Calu3 (cell line): ENCODE measurements around the gene ADGRG6. TPM values are rescaled to one million over a fixed set of nuclear protein-coding genes. Genes with fewer than 3 reads are reported as not detected.

ENCODE experiments used
- BruUV-seq: library from RNA; stranded (reverse); fragments of 400-500 nt; replicated peaks from 2 replicates; lab custom pipeline; 2021; lab: Mats Ljungman, UMichigan
- CTCF ChIA-PET: fragments of 300-600 bp; sonication (Branson Sonifier 250); formaldehyde crosslinking; loops from one replicate; lab custom pipeline; 2022; ENCODE audit warnings: antibody characterized with exemption; lab: Charles Lee
- DNase-seq: peaks from one replicate; pipeline ENCODE4 v3.0.0; 2022
- H3K27ac Mint-ChIP-seq: one replicate; pipeline ENCODE4 v1.8.0; 2022; ENCODE audit warnings: mixed read lengths; ENCODE audit not compliant: unreplicated experiment
- H3K27me3 Mint-ChIP-seq: one replicate; pipeline ENCODE4 v1.8.0; 2022; ENCODE audit warnings: mixed read lengths; ENCODE audit not compliant: unreplicated experiment
- H3K36me3 Mint-ChIP-seq: one replicate; pipeline ENCODE4 v1.8.0; 2022; ENCODE audit warnings: mild to moderate bottlenecking, moderate library complexity, mixed read lengths; ENCODE audit not compliant: insufficient read depth, unreplicated experiment
- H3K4me1 Mint-ChIP-seq: one replicate; pipeline ENCODE4 v1.8.0; 2022; ENCODE audit warnings: mild to moderate bottlenecking, low read depth, mixed read lengths; ENCODE audit not compliant: unreplicated experiment
- H3K4me3 Mint-ChIP-seq: one replicate; pipeline ENCODE4 v1.8.0; 2022; ENCODE audit warnings: mild to moderate bottlenecking, low read depth, moderate library complexity, mixed read lengths; ENCODE audit not compliant: unreplicated experiment
- H3K9me3 Mint-ChIP-seq: one replicate; pipeline ENCODE4 v1.8.0; 2022; ENCODE audit warnings: low read depth, mixed read lengths; ENCODE audit not compliant: unreplicated experiment
- intact Hi-C: fragments of 100-400 bp; cut with micrococcal nuclease; formaldehyde crosslinking; loops from one replicate; pipeline ENCODE4 v1.10.0; 2022; ENCODE audit not compliant: unreplicated experiment
- total RNA-seq: library from RNA; stranded (reverse); gene quantifications from 2 replicates; pipeline ENCODE4 v1.2.3, GENCODE V29; 2022
- TF ChIP-seq, protein P1 (sequence below): fragments of 200-600 bp; IDR thresholded peaks from one replicate; pipeline ENCODE4 v1.8.0; 2022; ENCODE audit warnings: antibody characterized with exemption; ENCODE audit not compliant: unreplicated experiment

ADGRG6 gene
- total RNA-seq, 1 experiment from 2014 or later, result 109 TPM

DNA sequence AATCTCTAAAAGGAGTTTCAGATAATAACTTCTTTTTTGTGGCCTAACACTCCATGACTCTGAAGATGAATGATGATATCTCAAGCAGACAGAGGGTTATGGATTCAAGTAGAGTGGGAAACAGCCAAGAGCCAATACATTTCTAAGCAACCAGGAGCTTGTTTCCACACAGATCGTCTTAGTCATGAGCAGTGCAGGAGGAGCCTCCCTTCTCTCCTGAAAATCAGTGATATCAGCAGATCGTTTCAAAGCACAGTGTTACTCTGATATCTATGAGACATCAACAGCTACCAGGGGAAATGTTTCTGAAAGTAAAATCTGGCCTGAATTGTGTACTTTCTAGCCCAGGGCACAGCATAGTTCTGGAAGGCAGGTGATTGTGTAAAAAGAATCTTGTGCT lies 11.5 kb downstream of the ADGRG6 start:
- Mint-ChIP-seq H3K4me3 (no peak overlapping the region), H3K27me3 (no peaks in the 10 kb centered on the region), H3K36me3 (peaks cover 20% of the 10 kb centered on the region), H3K9me3 (no peaks in the 10 kb centered on the region), H3K27ac (no peak overlapping the region), H3K4me1 (peaks cover 36% of the 10 kb centered on the region)
- no peak for DNase-seq
- intact Hi-C loops, result no loop called here
- BruUV-seq, result no TSS peak
- CTCF ChIA-PET, result interaction anchor here (1.3 kb wide), 1 partner anchor 13 kb away, joined by 3 read pairs; no protein-coding TSS in a partner anchor
- TF ChIP-seq, protein P1, sequence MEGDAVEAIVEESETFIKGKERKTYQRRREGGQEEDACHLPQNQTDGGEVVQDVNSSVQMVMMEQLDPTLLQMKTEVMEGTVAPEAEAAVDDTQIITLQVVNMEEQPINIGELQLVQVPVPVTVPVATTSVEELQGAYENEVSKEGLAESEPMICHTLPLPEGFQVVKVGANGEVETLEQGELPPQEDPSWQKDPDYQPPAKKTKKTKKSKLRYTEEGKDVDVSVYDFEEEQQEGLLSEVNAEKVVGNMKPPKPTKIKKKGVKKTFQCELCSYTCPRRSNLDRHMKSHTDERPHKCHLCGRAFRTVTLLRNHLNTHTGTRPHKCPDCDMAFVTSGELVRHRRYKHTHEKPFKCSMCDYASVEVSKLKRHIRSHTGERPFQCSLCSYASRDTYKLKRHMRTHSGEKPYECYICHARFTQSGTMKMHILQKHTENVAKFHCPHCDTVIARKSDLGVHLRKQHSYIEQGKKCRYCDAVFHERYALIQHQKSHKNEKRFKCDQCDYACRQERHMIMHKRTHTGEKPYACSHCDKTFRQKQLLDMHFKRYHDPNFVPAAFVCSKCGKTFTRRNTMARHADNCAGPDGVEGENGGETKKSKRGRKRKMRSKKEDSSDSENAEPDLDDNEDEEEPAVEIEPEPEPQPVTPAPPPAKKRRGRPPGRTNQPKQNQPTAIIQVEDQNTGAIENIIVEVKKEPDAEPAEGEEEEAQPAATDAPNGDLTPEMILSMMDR, result no peak

DNA sequence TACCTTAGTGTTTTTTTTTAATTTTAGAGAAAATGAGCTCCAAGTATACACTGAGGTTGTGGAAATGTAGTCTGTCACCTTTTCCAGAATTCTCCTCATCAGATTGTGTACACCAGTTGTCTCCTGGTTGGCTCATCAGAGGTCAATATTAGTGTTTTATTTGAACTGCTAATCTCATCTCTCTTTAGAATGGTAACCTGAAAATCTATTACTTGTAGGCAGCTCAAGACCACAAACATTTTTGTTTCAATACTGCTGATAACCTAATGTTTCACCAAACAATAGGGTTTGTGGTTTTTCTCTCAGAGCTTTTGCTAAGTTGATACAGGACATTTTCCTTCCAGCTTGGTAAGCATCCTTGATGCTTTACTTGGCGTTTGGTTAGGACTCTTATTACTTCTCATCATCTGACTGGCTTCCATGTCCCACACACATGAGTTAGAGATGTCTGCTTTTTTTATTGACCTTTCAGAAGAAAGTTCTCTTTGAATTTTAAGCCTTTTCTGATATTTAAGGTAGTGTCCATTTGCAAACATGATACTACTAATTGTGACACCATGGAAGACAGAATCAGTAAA lies 15.1 kb downstream of the ADGRG6 start:
- Mint-ChIP-seq H3K9me3 (no peaks in the 10 kb centered on the region), H3K4me3 (no peak overlapping the region), H3K4me1 (peaks cover 22% of the 10 kb centered on the region), H3K27ac (no peak overlapping the region), H3K36me3 (peaks cover 10% of the 10 kb centered on the region), H3K27me3 (no peaks in the 10 kb centered on the region)
- DNase-seq, result no peak
- CTCF ChIA-PET, result no interaction called here
- TF ChIP-seq, protein P1, result no peak
- no TSS peak for BruUV-seq
- intact Hi-C loops, result no loop called here

GRCh38 chr6:142318714-142319113 lies 16.9 kb downstream of the ADGRG6 start:
- H3K27ac Mint-ChIP-seq, result peak overlapping the region; percentile 45
- no peak for DNase-seq
- CTCF ChIA-PET, result no interaction called here
- no peaks in the 10 kb centered on the region for H3K9me3 Mint-ChIP-seq
- H3K4me3 Mint-ChIP-seq, result no peak overlapping the region
- no peaks in the 10 kb centered on the region for H3K36me3 Mint-ChIP-seq
- H3K4me1 Mint-ChIP-seq, result peaks cover 18% of the 10 kb centered on the region
- intact Hi-C loops, result no loop called here
- H3K27me3 Mint-ChIP-seq, result no peaks in the 10 kb centered on the region
- TF ChIP-seq, protein P1, result no peak
- BruUV-seq, result no TSS peak

- no peak overlapping the region for H3K4me3 Mint-ChIP-seq
- intact Hi-C loops, result no loop called here
- no peaks in the 10 kb centered on the region for H3K27me3 Mint-ChIP-seq
- no peaks in the 10 kb centered on the region for H3K9me3 Mint-ChIP-seq
- CTCF ChIA-PET, result no interaction called here
- no TSS peak for BruUV-seq
- TF ChIP-seq, protein P1, result no peak
- DNase-seq, result no peak
- H3K36me3 Mint-ChIP-seq, result no peaks in the 10 kb centered on the region
- H3K27ac Mint-ChIP-seq, result no peak overlapping the region
- peaks cover 20% of the 10 kb centered on the region for H3K4me1 Mint-ChIP-seq
Observed at GRCh38 chr6:142320366-142320765, 18.6 kb downstream of the ADGRG6 start.
